Transverse colon (tissue), 4 donors: Measurements from ENCODE around the gene ZNF554. TPM values are rescaled to one million over a fixed set of nuclear protein-coding genes. Genes with fewer than 3 reads are reported as not detected.

Experiments used
- DNase-seq: peaks from one replicate; pipeline ENCODE4 v3.0.0-alpha.2; 2019
- H3K27ac ChIP-seq, 4 donors: fragments of 200-600 bp; sonication (generic); 2 replicates each; pipeline ENCODE4 v1.5.1; 2016 to 2018; ENCODE audit warnings: inconsistent platforms in 4 of 4
- H3K27me3 ChIP-seq: fragments of 200-600 bp; sonication (generic); 2 replicates; pipeline ENCODE4 v1.5.1; 2017; ENCODE audit warnings: inconsistent platforms
- H3K36me3 ChIP-seq, 4 donors: fragments of 200-600 bp; sonication (generic); 2 replicates each; pipeline ENCODE4 v1.5.1; 2017 to 2019; ENCODE audit warnings: inconsistent platforms in 4 of 4
- H3K4me1 ChIP-seq, 4 donors: fragments of 200-600 bp; sonication (generic); 2 replicates each; pipeline ENCODE4 v1.5.1; 2017 to 2020; ENCODE audit warnings: inconsistent platforms in 4 of 4
- H3K4me3 ChIP-seq, 4 donors: fragments of 200-600 bp; sonication (generic); 1 replicate in 1 of 4; 2 replicates in 3 of 4; pipeline versions ENCODE4 v1.5.1 to v1.6.1; 2017 to 2019; ENCODE audit warnings: inconsistent platforms in 4 of 4
- H3K9me3 ChIP-seq, 2 donors: fragments of 200-600 bp; sonication (generic); 2 replicates each; pipeline ENCODE4 v1.5.1; 2017 to 2019; ENCODE audit warnings: inconsistent platforms in 2 of 2
- EP300 ChIP-seq: sonication (generic); formaldehyde crosslinking; IDR thresholded peaks from one replicate; pipeline ENCODE4 v1.6.1; 2017; ENCODE audit warnings: antibody characterized with exemption, low read depth
- POLR2A ChIP-seq: fragments of 450-650 bp; IDR thresholded peaks from one replicate; pipeline ENCODE4 v1.6.1; 2016; ENCODE audit warnings: antibody characterized with exemption, mild to moderate bottlenecking, moderate library complexity
- POLR2AphosphoS5 ChIP-seq, 3 donors: sonication (generic); formaldehyde crosslinking; IDR thresholded peaks; one replicate each; pipeline ENCODE4 v1.6.1; 2016; ENCODE audit warnings: antibody characterized with exemption in 3 of 3
- WGBS, 2 donors: methylation state at CpG; one replicate each; pipeline ENCODE4 v1.1.5; 2018; ENCODE audit warnings: low coverage in 1 of 2; 5-methylcytosine and 5-hydroxymethylcytosine counted together
- in situ Hi-C, 4 donors: fragments of 200-750 bp; cut with MboI; loops; one replicate each; pipeline versions ENCODE4 v1.15.0 to v1.15.1; 2017; ENCODE audit warnings: low sequenced_read_pairs in 3 of 4, low pct_ligation_motif_present in 1 of 4, low pct_unique_long_range_greater_than_20kb in 1 of 4
- intact Hi-C: fragments of 100-400 bp; cut with DNase I; formaldehyde crosslinking; loops from one replicate; pipeline ENCODE4 v1.15.1; 2023; ENCODE audit warnings: low total_unique reads
- total RNA-seq, 4 donors: library from RNA; depleted of rRNA; stranded (reverse); fragments of >200 nt; gene quantifications; one replicate each; pipeline ENCODE4 v1.1.0, GENCODE V29; 2016
- TF ChIP-seq, protein P1 (sequence below), 5 experiments: fragments of 200-600 bp in 3 of 5; fragments of 450-650 bp in 2 of 5; sonication (generic) in 3 of 5; IDR thresholded peaks; 1 replicate in 2 of 5; 2 replicates in 3 of 5; pipeline ENCODE4 v1.5.1; 2016 to 2017; ENCODE audit warnings: antibody characterized with exemption in 5 of 5, inconsistent platforms in 3 of 5, mild to moderate bottlenecking in 2 of 5, moderate library complexity in 1 of 5

Gene ZNF554
- total RNA-seq, 4 donors from 2014 or later: 0.75 to 10.2 (median 4.9) TPM

DNA sequence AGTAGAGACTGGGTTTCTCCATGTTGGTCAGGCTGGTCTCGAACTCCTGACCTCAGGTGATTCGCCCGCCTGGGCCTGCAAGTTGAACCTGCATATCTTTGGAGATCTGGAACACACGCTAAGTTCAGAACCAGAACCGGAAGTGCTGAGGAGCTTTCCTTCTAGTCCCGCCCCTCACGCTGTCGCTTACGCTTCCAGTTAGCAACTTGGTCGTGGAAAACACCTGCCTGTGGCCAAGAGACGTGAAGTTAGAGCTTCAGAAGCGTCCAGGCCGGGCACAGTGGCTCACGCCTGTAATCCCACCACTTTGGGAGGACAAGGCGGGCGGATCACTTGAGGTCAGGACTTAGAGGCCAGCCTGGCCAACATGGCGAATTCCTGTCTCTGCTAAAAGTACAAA, 66.1 kb downstream of the ZNF554 start:
- H3K4me3 ChIP-seq: no peak overlapping the region
- intact Hi-C loops: no loop called here
- H3K4me1 ChIP-seq: peaks cover 0 to 8% (median 0%) of the 10 kb centered on the region in 4 donors
- TF ChIP-seq, protein P1, sequence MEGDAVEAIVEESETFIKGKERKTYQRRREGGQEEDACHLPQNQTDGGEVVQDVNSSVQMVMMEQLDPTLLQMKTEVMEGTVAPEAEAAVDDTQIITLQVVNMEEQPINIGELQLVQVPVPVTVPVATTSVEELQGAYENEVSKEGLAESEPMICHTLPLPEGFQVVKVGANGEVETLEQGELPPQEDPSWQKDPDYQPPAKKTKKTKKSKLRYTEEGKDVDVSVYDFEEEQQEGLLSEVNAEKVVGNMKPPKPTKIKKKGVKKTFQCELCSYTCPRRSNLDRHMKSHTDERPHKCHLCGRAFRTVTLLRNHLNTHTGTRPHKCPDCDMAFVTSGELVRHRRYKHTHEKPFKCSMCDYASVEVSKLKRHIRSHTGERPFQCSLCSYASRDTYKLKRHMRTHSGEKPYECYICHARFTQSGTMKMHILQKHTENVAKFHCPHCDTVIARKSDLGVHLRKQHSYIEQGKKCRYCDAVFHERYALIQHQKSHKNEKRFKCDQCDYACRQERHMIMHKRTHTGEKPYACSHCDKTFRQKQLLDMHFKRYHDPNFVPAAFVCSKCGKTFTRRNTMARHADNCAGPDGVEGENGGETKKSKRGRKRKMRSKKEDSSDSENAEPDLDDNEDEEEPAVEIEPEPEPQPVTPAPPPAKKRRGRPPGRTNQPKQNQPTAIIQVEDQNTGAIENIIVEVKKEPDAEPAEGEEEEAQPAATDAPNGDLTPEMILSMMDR (IDR thresholded peaks at IDR 0.05): no peak
- no peak for TF ChIP-seq POLR2AphosphoS5 (IDR thresholded peaks at IDR 0.05)
- TF ChIP-seq POLR2A: no peak
- no peak for TF ChIP-seq EP300
- H3K27me3 ChIP-seq: no peaks in the 10 kb centered on the region
- DNase-seq: no peak
- 84% methylated on average over 17 of the region's 17 CpGs; no CpG with 5 or more reads in 1 of the 2 donors for WGBS, 2 donors
- no peaks in the 10 kb centered on the region for H3K36me3 ChIP-seq
- in situ Hi-C loops: loop anchor here in 1 of 4 donors (25.0 kb wide), 1 partner anchor 223 kb away; no protein-coding TSS in a partner anchor
- H3K27ac ChIP-seq: no peak overlapping the region
- H3K9me3 ChIP-seq: no peaks in the 10 kb centered on the region

Other genes starting within 250 kb of the ZNF554 start
- 10 to 100 TPM in 1 of 4 donors, 1 to 10 TPM in 3; 1.6 to 13.1 (median 4.0) TPM for gene GNG7, start 117.2 kb upstream of the ZNF554 start, total RNA-seq
- 1 to 10 TPM in 1 of 4 donors, under 1 TPM in 2, not detected in 1; 0.41 to 1.4 (median 0.64) TPM for gene DIRAS1, start 98.5 kb upstream of the ZNF554 start, total RNA-seq
- 10 to 100 TPM; 10.1 to 40.4 (median 24.7) TPM for gene SLC39A3, start 79.9 kb upstream of the ZNF554 start, total RNA-seq
- 10 to 100 TPM; 37.0 to 66.6 (median 47.5) TPM for gene SGTA, start 36.6 kb upstream of the ZNF554 start, total RNA-seq
- 100 to 1,000 TPM in 1 of 4 donors, 10 to 100 TPM in 3; 32.9 to 149 (median 42.0) TPM for gene THOP1, start 34.4 kb upstream of the ZNF554 start, total RNA-seq
- 1 to 10 TPM; 2.6 to 6.4 (median 3.9) TPM for gene ZNF555, start 21.6 kb downstream of the ZNF554 start, total RNA-seq
- not detected for gene ZNF556, start 47.5 kb downstream of the ZNF554 start, total RNA-seq
- 10 to 100 TPM in 3 of 4 donors, 1 to 10 TPM in 1; 1.2 to 22.1 (median 14.1) TPM for gene ZNF57, start 81.1 kb downstream of the ZNF554 start, total RNA-seq
- gene ZNF77, start 125.1 kb downstream of the ZNF554 start, total RNA-seq: 1 to 10 TPM in 3 of 4 donors, not detected in 1; 4.2 to 9.3 (median 5.1) TPM
- gene TLE6, start 157.7 kb downstream of the ZNF554 start, total RNA-seq: not detected
- 10 to 100 TPM; 31.4 to 70.0 (median 47.5) TPM for gene TLE2, start 209.4 kb downstream of the ZNF554 start, total RNA-seq
- 100 to 1,000 TPM; 307 to 561 (median 400) TPM for gene TLE5, start 242.6 kb downstream of the ZNF554 start, total RNA-seq